Raji (cell line): ENCODE data around the gene VKORC1.
A peak's percentile ranks its signal among the peaks of the same experiment; 100 is the strongest.

Experiments used
- POLR2A ChIP-seq: IDR thresholded peaks from 2 replicates; pipeline ENCODE4 v1.6.1; 2011; ENCODE audit warnings: low read depth, low read length, control low read depth; ENCODE audit not compliant: insufficient read depth

VKORC1 gene

DNA sequence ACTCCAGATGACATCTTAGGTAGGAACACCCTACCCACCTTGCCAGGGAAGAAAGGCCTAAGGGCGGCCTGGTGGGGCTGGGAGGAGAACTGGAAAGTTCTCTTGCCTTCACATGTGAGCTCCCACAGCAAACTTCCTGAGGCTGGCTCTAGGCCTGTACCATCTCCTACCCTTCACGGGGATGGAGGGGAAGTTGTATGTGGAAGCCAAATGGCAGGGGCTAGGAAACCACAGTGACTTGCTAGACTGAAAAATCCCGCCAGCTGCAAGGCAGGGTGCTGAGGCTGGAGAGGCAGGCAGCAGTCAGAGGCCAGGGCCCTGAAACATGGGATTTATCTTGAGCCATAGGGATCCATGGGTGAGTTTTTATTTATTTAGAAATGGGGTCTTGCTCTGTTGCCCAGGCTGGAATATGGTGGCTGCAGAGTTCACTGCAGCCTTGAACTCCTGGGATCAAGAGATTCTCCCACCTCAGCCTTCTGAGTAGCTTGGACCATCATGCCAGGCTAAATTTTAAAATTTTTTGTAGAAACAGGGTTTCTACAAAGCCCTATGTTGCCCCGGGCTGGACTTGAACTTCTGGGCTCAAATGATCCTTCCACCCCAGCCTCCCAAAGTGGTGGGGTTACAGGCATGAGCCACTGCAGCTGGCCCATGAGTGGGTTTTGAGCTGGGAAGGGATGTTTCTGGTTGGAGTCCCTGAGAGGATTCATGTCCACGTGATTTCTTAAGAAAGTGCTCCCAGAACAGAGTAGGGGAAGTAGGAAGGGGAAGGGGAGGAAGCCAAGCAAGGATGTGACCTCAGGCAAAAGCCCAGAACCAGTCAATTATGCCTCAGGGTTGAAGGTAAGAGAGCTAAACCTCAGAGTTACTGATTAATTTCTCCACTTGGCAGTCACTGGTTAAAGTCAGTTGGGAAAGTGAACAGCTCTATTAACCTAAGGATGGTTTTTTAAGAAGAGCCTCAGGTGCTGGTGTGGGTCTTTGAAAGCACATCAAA lies 18.8 kb upstream of the VKORC1 start:
- no peak for TF ChIP-seq POLR2A

DNA sequence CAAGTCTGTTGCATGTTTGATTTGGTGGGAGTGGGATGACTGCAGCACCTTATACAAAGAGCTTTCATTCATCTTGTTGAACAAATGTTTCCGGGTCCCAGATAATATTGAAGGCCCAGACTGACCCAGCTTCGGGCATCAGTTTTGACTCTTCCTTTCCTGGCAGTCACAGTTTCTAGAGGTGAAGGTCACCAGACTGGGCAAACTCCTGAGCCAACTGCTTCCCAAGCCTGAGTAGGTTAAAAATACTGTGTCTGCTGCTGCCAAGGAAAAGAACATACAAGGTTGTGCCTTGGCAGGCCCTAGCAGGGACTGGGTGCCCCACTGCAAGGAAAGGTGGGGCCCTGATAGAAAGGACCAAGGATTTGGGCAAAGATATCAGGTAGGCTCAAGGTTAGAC lies 18.1 kb upstream of the VKORC1 start:
- TF ChIP-seq POLR2A = no peak

DNA sequence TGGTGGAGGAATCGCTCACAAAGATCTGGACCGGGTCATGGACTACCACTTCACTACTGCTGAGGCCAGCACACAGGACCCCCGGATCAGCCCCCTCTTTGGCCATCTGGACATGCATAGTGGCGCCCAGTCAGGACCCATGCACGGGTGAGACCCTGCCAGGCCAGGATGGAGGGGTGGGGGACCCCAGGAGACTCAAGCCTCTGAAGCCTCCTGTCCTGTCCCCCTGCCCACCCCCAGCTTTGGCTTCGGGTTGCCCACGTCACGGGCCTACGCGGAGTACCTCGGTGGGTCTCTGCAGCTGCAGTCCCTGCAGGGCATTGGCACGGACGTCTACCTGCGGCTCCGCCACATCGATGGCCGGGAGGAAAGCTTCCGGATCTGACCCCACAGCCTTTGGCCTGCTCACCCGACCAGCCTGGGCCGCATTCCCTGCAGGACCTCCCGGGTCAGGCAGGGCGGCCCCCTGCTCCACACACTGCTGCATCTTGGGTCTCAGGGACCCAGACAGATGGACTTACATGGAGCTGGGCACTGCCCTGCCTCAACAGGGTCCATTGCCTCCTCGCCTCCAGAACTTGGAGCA lies 17.4 kb upstream of the VKORC1 start:
- no peak for TF ChIP-seq POLR2A

DNA sequence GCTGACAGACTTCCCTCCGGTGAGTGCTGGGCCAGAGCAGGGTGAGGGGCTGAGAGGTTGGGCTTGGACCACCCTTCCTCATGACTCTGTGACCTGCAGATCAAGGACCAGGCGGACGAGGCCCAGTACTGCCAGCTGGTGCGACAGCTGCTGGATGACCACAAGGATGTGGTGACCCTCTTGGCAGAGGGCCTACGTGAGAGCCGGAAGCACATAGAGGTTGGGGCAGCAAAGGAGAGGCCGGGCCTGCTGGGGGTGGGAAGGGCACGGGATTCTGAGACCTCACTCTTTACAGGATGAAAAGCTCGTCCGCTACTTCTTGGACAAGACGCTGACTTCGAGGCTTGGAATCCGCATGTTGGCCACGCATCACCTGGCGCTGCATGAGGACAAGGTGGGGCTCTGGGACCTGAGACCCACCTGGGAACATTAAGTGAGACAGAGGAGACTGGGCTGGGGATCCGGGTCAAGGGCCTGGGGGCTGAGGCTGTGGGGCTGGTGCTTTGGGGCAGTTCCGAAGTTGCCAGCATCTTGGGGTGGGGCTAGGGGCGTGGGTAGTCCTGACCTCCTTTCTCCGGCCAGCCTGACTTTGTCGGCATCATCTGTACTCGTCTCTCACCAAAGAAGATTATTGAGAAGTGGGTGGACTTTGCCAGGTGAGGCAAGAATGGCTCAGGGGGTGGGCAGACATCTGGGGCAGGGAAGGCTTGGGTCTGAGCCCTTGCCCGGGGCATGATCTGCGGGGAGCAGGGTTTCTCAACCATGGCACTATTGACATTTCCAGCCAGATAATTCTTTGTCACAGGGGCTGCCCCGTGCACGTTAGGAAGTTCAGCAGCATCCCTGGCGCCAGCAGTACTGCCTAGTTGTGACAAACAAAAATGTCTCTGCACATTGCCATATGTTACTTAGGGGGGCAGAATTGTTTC lies 15.8 kb upstream of the VKORC1 start:
- TF ChIP-seq POLR2A = no peak

DNA sequence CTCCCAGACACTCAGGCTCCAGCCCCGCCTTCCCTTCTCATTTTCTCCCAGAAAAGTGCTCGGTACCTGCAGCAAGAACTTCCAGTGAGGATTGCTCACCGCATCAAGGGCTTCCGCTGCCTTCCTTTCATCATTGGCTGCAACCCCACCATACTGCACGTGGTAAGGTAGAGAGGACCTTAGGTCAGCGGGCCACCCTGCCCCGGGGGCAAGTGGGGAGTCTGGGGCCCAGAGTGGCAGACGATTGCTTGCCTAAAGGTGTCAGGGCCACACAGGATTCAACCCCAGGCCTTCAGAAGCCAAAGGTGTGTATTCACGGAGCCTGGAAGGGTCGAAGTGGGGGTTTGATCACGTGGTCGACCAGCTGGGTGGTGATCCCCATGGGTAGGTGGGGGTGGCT lies 15.0 kb upstream of the VKORC1 start:
- no peak for TF ChIP-seq POLR2A

DNA sequence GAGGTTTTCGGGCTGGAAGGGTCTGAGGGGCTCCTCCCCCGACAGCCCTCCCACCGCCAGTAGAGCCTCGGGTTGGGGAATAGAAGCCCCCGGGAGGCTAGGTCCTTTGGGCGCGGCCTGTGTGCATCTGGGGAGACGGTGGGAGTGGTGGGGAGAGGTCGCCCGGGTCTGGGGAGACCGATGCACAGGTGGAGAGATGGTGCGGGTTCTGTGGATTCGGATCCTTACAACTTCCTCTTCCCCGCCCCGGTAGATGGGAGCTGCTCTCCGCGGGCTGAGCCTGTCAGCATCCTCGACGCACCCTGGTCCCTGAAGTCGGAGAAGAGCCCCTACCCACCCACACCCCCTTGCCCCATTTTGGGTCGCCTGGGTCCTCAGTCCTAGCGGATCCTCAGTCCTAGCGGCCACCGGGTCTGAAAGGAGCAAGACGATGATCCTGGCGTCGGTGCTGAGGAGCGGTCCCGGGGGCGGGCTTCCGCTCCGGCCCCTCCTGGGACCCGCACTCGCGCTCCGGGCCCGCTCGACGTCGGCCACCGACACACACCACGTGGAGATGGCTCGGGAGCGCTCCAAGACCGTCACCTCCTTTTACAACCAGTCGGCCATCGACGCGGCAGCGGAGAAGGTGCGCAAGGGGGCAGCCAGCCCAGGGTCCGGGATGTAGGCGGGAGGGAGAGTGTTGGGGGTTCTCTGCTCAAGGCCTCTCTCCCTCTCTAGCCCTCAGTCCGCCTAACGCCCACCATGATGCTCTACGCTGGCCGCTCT lies 14.4 kb upstream of the VKORC1 start:
- no peak for TF ChIP-seq POLR2A

DNA sequence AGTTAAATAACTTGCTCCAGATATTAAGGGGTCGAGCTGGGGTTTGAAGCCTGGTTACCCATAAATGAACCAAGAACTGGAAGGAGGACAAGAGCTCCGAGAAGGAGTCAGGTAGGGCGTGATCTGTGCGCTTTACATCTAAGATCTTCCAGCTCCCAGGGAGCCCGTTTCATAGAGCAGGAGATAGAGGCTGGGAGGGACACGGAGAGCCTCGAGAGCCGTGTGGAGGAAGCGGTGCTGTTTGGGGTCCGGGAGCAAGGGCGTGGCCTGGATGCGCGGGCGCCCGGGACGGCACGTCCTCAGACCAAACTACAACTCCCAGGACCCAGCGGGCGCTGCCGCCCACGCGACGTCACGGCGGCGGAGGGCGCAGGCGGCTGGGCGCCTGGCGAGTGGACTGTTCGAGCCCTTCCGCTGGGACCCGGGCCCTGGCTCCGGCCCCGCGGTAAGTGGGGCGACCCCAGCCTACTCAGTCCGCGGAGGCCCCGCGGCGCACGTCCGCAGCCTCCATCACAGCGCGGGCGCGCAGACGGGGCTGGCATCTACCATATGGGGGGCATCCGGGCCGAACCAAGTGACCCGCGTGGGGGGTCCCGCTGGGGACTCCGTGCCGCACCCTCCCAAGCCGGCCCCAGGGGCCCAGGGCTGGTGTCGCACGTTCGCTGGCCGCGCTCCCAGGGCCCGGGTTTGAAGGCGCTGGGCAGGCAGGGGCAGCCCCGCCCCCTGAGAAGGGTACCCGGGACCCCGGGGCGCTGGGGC lies 13.6 kb upstream of the VKORC1 start, which contains the start of gene BCKDK:
Gene BCKDK (plus strand): TSS at position 352 of the 759 bp plus-strand sequence. CDS start 838 bp downstream, outside the sequence.
- peak; percentile 84 for TF ChIP-seq POLR2A

DNA sequence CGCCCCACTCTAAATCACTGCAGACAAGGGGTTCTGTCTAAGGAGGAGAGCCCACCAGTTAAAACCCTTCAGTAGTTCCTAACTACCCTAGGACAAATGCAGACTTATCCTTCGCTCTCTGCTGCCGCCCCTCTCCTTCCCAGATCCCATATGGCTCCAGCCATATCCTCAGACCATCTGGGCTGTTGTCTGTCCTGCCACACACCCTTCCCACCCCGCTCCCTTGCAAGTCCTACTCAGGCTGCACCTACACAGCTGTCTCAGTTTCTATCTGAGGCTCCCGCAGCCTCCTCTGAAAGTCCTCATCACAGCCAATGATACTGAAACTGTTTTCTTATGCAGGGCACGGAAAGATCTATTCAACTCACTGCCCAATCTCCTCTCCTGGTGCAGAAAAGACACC lies 12.9 kb upstream of the VKORC1 start:
- TF ChIP-seq POLR2A = no peak

DNA sequence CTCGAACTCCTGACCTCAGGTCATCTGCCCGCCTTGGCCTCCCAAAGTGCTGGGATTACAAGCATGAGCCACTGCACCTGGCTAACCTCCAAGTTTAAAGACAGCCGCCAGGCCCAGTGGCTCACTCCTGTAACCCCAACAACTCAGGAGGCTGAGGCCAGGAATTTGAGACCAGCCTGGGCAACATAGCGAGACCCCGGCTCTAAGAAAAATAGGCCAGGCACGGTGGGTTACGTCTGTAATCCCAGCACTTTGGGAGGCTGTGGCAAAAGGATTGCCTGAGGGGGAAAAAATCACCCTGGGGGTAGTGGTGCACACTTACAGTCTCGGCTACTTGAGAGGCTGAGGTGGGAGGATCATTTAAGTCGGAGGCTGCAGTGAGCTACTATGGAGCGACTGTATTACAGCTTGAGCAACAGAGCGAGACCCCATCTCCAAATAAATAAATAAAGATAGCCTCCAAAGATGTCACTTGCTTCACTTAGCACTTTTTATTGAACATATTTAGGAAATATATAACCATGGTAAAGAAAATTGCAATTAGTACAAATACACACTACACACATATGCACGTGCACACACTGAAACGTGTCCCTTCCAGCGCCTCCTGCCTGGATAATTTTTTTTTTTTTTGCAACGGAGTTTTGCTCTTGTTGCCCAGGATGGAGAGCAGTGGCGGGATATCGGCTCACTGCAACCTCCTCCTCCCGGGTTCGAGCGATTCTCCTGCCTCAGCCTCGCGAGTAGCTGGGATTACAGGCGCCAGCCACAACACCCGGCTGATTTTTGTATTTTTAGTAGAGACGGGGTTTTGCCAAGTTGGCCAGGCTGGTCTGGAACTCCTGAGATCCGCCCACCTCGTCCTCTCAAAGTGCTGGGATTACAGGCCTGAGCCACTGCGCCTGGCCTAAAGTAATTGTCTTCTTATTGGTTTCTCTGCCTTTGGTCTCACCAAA lies 12.2 kb upstream of the VKORC1 start:
- TF ChIP-seq POLR2A = no peak

DNA sequence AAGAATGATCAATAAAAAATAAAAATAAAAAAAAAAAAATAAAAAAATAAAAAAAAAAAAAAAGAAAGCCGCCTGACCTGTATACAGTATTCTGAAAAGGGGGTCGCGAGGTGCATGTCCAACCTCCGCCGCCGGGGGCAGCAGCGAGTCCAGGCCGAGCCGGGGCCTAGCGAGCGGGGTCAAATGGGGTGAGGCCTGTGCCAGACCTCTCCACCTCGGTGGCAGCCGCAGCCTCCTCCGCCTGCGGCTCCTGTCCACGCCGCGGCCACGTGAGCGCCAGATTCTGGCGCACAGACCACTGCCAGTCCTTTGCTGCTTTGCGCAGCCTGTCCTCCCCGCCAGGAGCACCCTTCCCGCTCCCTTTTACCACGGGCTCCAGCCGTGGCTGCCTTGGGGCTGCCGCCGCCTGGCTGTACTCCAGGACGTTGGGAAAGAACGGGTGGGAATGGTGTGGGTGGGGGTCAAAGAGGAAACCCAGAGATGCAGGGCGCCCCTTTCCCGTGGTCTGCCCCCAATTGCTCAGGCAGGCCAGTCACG lies 11.1 kb upstream of the VKORC1 start:
- TF ChIP-seq POLR2A = peak; percentile 57

DNA sequence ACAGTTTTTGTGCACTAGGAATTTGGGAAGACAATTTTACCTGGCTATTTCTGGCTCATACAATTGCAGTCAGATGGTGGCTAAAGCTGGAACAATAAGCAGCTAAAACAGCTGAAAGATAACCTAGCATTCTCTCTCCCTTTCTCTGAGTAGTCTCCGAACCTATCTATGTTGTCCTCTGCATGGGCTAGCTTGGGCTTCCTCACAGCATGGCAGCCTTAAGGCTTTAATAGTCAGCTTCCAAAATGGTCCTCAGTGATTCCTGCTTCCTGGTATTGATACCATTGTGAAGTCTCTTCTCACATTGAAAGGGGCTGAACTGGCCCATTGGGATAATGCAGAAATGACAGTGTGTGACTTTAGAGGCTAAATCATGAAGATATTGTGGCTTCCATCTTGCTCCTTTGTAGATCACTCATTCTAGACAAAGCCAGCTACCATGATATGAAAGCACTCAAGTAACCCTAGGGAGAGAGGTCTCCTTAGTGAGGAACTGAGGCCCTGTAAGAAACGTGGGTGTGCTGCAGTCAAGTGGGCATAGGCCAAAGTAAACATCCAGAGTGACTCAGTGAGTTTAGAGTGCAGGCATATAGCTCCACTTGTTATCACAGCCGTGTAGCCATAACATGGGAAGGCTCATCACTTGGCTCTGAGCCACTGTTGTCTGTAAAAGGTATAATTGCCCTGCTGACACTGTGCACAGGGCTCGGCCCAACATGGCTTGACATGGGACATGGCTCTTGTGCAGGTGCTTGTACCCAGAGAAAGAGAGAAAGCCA lies 5.5 kb upstream of the VKORC1 start:
- no peak for TF ChIP-seq POLR2A

DNA sequence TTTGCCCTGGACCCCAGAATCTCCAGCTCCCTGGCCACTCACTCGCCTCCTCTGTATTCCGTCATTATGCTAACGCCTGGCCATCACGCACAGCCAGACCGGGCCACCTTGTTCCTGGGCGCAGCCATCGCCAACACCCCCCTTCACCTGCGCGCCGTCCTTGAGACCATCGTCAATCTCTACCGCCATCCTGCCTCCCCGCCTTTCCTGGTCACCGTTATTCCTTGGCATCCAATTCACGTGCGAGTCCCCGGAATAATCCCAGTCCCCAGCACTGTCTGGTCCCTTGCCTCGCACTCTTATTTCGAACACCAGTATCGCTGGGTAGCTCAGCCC lies 541 bp downstream of the VKORC1 start:
- no peak for TF ChIP-seq POLR2A

DNA sequence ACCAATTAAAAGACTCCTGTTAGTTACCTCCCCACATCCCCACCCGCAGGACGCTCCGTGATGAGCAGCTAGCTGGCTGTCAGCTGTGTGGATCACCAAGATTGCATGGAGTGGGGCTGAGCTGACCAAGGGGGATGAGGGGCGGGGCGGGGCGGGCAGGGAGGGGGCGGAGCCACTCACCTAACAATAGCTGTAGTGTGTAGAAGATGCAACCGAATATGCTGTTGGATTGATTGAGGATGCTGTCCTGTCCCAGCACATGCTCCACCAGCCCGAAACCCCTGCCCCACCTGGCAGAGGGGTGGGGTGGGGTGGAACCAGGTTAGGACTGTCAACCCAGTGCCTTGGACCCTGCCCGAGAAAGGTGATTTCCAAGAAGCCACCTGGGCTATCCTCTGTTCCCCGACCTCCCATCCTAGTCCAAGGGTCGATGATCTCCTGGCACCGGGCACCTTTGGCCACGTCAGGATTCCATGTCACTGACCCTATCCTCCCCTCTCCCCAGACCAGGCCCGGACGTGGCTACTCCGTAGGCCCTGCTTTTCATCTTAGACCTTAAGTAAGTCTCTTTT lies 1.4 kb downstream of the VKORC1 start:
- TF ChIP-seq POLR2A = no peak
